ENCODE measurements around the gene CPNE4.

- TF ChIP-seq POLR2AphosphoS5 (IDR thresholded peaks at IDR 0.05; ENCODE audit: insufficient read depth, low read depth, low read length) = no peak
- no peak for TF ChIP-seq POLR2A (IDR thresholded peaks at IDR 0.05; ENCODE audit: low read depth, low read length)
- no peak for TF ChIP-seq CTCF (IDR thresholded peaks at IDR 0.05; ENCODE audit: extremely low read depth in 1 of 2, insufficient read depth in 1 of 2, low read depth in 1 of 2, low read length in 2 of 2)
- no peak for TF ChIP-seq FOS (IDR thresholded peaks at IDR 0.05; ENCODE audit: borderline replicate concordance, insufficient read depth, low read length)
- TF ChIP-seq JUN (IDR thresholded peaks at IDR 0.05; ENCODE audit: borderline replicate concordance, insufficient read depth, insufficient read length, low read depth) = no peak
- TF ChIP-seq EZH2 (IDR thresholded peaks at IDR 0.05; ENCODE audit: borderline replicate concordance, low read depth, low read length, severe bottlenecking) = no peak
- no peak for TF ChIP-seq MYC (IDR thresholded peaks at IDR 0.05; ENCODE audit: low read depth, low read length)
- TF ChIP-seq MAX (IDR thresholded peaks at IDR 0.05; ENCODE audit: insufficient read depth, insufficient read length) = no peak
- no peak for TF ChIP-seq GATA2 (IDR thresholded peaks at IDR 0.05; ENCODE audit: insufficient read depth, insufficient read length, low read depth, low read length)
Observed at GRCh38 chr3:131802029-131802428, 232.8 kb downstream of the CPNE4 start.

Data from endothelial cell of umbilical vein (primary cell).